Measurements from ENCODE around the gene IL12RB1.

DNA sequence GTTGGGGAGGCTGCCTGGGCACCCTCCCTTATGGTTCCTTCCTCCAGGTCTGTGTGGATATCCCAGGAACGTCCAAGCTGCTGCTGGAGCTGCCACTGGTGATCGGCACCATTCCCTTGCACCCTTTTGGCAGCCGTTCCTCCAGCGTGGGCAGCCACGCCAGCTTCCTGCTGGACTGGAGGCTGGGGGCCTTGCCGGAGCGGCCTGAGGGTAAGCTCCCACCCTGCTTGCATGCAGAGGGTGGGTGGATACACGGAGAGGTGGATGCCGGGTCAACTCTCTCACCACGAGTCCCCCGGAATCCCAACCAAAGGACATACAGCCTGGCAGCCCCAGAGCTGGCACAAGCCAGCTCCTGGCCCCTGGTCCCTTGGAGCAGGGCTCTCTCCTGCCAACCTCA lies 76.6 kb downstream of the IL12RB1 start:
- TF ChIP-seq, protein P1, sequence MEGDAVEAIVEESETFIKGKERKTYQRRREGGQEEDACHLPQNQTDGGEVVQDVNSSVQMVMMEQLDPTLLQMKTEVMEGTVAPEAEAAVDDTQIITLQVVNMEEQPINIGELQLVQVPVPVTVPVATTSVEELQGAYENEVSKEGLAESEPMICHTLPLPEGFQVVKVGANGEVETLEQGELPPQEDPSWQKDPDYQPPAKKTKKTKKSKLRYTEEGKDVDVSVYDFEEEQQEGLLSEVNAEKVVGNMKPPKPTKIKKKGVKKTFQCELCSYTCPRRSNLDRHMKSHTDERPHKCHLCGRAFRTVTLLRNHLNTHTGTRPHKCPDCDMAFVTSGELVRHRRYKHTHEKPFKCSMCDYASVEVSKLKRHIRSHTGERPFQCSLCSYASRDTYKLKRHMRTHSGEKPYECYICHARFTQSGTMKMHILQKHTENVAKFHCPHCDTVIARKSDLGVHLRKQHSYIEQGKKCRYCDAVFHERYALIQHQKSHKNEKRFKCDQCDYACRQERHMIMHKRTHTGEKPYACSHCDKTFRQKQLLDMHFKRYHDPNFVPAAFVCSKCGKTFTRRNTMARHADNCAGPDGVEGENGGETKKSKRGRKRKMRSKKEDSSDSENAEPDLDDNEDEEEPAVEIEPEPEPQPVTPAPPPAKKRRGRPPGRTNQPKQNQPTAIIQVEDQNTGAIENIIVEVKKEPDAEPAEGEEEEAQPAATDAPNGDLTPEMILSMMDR (IDR thresholded peaks at IDR 0.05; ENCODE audit: borderline replicate concordance, extremely low read depth, low read length, poor library complexity, severe bottlenecking): no peak
- TF ChIP-seq EZH2 (IDR thresholded peaks at IDR 0.05; ENCODE audit: borderline replicate concordance, low read depth, low read length, severe bottlenecking): no peak
